ENCODE data around the gene GNB5.

GRCh38 chr15:52213206-52213605 lies 22.0 kb upstream of the GNB5 start:
- TF ChIP-seq POLR2AphosphoS5 (IDR thresholded peaks at IDR 0.05) (no peak), CTCF (IDR thresholded peaks at IDR 0.05; ENCODE audit: poor library complexity, severe bottlenecking) (no peak), EZH2 (IDR thresholded peaks at IDR 0.05; ENCODE audit: borderline replicate concordance, insufficient read depth, low read length, poor library complexity, severe bottlenecking) (no peak), MXI1 (conservative IDR thresholded peaks at IDR 0.05; ENCODE audit: poor library complexity, severe bottlenecking) (no peak), REST (IDR thresholded peaks at IDR 0.05; ENCODE audit: borderline replicate concordance) (no peak), SMC3 (conservative IDR thresholded peaks at IDR 0.05; ENCODE audit: poor library complexity) (no peak)

Data from neural cell (in vitro differentiated cells).